ENCODE data around the gene RSKR. TPM values are rescaled to one million over a fixed set of nuclear protein-coding genes. Genes with fewer than 3 reads are reported as not detected.
A peak's percentile ranks its signal among the peaks of the same experiment; 100 is the strongest.

The RSKR gene
- total RNA-seq, 1 experiment from 2014 or later: 18.9 TPM

DNA sequence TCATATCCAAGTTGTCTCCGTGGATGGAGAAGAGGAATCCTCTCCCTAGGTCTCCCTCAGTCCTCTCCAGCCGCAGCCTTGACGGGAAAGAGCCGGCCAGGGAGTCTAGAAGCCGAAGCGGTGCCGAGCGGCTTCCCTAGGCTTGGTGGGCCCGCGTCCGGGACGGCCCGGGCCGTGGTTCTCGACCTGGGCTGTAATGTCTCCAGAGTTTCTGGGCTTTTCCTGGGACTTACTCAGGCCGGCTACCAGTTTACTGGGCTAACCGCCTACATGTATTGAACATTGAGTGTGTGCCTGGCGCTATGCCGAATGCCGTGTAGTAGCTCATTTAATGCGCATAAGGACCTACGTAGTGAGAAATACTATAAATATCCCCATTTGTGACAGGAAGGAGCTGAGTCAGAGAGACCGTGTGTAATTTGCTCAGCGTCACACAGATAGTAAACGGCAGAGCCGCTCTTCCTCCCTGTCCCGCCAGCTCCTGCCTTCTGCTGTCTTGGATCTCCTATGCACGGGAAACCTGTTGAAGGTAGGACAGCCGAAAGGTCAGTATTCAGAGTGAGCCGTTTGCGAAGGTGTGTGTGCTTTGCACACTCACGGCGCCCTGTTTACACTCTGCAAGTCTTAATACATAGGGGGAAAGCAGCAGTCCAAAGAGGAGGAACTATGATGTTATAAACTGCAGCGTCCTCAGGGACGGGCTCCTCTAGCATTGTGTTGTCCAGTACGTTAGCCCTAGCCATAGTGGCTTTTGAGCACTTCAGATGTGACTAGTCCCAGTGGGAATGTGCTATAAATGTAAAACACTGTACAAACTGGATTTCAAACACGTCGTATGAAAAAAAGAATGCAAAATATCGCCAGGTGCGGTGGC is 14.4 kb downstream of the RSKR start:
- ChIA-PET RAD21 (ENCODE audit: low non-redundant PET in 1 of 2, low total read pairs in 2 of 2, uncharacterized antibody in 2 of 2, unreplicated experiment in 2 of 2) (no interaction called here), POLR2A (interaction anchor here (0.7 to 1.1 kb wide), 2 partner anchors 28 to 120 kb away, joined by 3 to 5 read pairs; partner anchors contain the start of genes PIGS and RPL23A), CTCF (interaction anchor here (0.8 to 1.1 kb wide), 3 partner anchors 12 to 47 kb away, joined by 3 to 4 read pairs (median 3); no protein-coding TSS in a partner anchor)
- Histone ChIP-seq H3K4me3 (replicated peaks in 1 of 2; ENCODE audit: low read depth in 1 of 2, low read length in 2 of 2) (peak overlapping the region; percentile 93 to 97), H3K9me3 (ENCODE audit: control insufficient read depth in 1 of 2, insufficient read depth in 1 of 2, low read depth in 1 of 2, low read length in 2 of 2) (no peaks in the 10 kb centered on the region), H3K4me1 (ENCODE audit: control insufficient read depth in 1 of 2, insufficient read depth in 2 of 2, low read length in 2 of 2) (peaks cover 4 to 22% of the 10 kb centered on the region in 2 experiments; a peak in 2 of 4 replicates), H3K79me2 (ENCODE audit: insufficient read depth, low read length) (peaks cover 33% of the 10 kb centered on the region), H3K4me2 (ENCODE audit: low read length) (peak overlapping the region; percentile 97), H4K20me1 (ENCODE audit: insufficient read depth) (no peaks in the 10 kb centered on the region), H2AFZ (ENCODE audit: low read depth, low read length, poor library complexity, severe bottlenecking) (no peak overlapping the region), H3K27ac (ENCODE audit: low read depth, low read length) (peak overlapping the region; percentile 80), H3K9ac (ENCODE audit: low read length) (peak overlapping the region; percentile 92), H3K36me3 (ENCODE audit: control insufficient read depth in 1 of 2, insufficient read depth in 2 of 2, low read length in 2 of 2) (peaks cover 0 to 2% of the 10 kb centered on the region in 2 experiments; a peak in 2 of 4 replicates), H3K27me3 (ENCODE audit: insufficient read depth, low read length) (no peaks in the 10 kb centered on the region), H3K9me2 (ENCODE audit: insufficient read depth) (no peaks in the 10 kb centered on the region)
- DNase-seq (ENCODE audit: low read depth, low spot score) (peak; percentile 66), ATAC-seq (peak; percentile 65)
- intact Hi-C loops (cut with micrococcal nuclease): no loop called here
- peak; percentile 9 for TF ChIP-seq SIN3A (IDR thresholded peaks at IDR 0.05; ENCODE audit: low read depth)
- TF ChIP-seq ZBTB33 (IDR thresholded peaks at IDR 0.05; ENCODE audit: extremely low read depth, insufficient replicate concordance, low read length): peak; percentile 6
- TF ChIP-seq ELF1 (IDR thresholded peaks at IDR 0.05; ENCODE audit: borderline replicate concordance, low read depth): no peak
- 0 out of 2 replicates have a peak, but pooled peaks have one; percentile 2 for TF ChIP-seq JUND (IDR thresholded peaks at IDR 0.05)
- no peak for TF ChIP-seq CEBPB (IDR thresholded peaks at IDR 0.05; ENCODE audit: low read depth)
- 0 out of 2 replicates have a peak, but pooled peaks have one; percentile 2 for TF ChIP-seq MAX (IDR thresholded peaks at IDR 0.05)
- TF ChIP-seq ZFX (IDR thresholded peaks at IDR 0.05): 0 out of 2 replicates have a peak, but pooled peaks have one; percentile 5
- BruUV-seq (replicated peaks): TSS peak; percentile 92

All from HCT116 (cell line).